OCI-LY1 (cell line): ENCODE results near the gene RANBP17.

Source experiments
- EZH2 ChIP-seq: fragments of 200-600 bp; sonication (generic), shearing (Covaris generic); IDR thresholded peaks from 2 replicates; pipeline ENCODE4 v1.8.0; 2017; ENCODE audit warnings: borderline replicate concordance, mixed run types, mild to moderate bottlenecking, antibody characterized with exemption, low read length, moderate library complexity, mixed read lengths
- TF ChIP-seq, protein P1 (sequence below): fragments of 200-600 bp; sonication (generic), shearing (Covaris generic); IDR thresholded peaks from 2 replicates; pipeline ENCODE4 v1.5.1; 2017; ENCODE audit warnings: mild to moderate bottlenecking, antibody characterized with exemption, low read length, moderate library complexity, mixed read lengths

DNA sequence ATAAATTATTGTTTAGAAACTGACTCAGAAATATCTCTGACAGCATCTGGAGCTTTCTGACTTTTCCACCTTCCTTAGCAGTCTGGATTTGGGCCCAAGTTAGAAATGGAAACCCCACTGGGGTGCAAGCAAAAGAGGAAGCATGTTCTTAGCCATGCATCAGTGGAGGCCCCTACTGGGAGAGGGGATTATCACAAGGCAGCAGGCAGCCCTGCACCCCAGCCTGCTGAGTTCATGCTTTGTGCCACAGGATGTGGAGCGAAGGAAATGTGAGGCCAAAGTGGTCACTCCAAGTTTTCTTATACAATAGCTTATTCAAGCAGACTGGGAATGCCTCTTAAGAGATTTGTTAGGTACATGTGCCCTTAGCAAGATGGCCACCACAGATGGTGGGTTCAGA is 300.8 kb downstream of the RANBP17 start:
- TF ChIP-seq, protein P1, sequence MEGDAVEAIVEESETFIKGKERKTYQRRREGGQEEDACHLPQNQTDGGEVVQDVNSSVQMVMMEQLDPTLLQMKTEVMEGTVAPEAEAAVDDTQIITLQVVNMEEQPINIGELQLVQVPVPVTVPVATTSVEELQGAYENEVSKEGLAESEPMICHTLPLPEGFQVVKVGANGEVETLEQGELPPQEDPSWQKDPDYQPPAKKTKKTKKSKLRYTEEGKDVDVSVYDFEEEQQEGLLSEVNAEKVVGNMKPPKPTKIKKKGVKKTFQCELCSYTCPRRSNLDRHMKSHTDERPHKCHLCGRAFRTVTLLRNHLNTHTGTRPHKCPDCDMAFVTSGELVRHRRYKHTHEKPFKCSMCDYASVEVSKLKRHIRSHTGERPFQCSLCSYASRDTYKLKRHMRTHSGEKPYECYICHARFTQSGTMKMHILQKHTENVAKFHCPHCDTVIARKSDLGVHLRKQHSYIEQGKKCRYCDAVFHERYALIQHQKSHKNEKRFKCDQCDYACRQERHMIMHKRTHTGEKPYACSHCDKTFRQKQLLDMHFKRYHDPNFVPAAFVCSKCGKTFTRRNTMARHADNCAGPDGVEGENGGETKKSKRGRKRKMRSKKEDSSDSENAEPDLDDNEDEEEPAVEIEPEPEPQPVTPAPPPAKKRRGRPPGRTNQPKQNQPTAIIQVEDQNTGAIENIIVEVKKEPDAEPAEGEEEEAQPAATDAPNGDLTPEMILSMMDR, result peak; percentile 49
- TF ChIP-seq EZH2, result no peak
